PC-9 (cell line): ENCODE results near the gene NOL9. TPM values are rescaled to one million over a fixed set of nuclear protein-coding genes. Genes with fewer than 3 reads are reported as not detected.

Source experiments
- BruUV-seq: library from RNA; stranded (reverse); fragments of 400-500 nt; replicated peaks from 2 replicates; lab custom pipeline; 2021; lab: Mats Ljungman, UMichigan
- CTCF ChIA-PET: fragments of 300-600 bp; sonication (Branson Sonifier 250); formaldehyde crosslinking; loops from one replicate; lab custom pipeline; 2022; ENCODE audit warnings: antibody characterized with exemption; lab: Charles Lee
- POLR2A ChIA-PET: fragments of 300-600 bp; sonication (Branson Sonifier 250); formaldehyde crosslinking; loops from one replicate; lab custom pipeline; 2022; ENCODE audit warnings: antibody characterized with exemption; ENCODE audit not compliant: unreplicated experiment; lab: Charles Lee
- DNase-seq, 2 experiments: peaks; one replicate each; pipeline versions ENCODE4 v3.0.0 to v3.0.0-alpha.2; 2015 to 2022; ENCODE audit warnings: mixed read lengths in 1 of 2
- H2AFZ ChIP-seq: fragments of 200-600 bp; sonication (generic); 2 replicates; pipeline ENCODE4 v1.8.1; 2017; ENCODE audit warnings: antibody characterized with exemption
- H3F3A ChIP-seq: fragments of 200-600 bp; sonication (generic); 2 replicates; pipeline ENCODE4 v1.8.1; 2017; ENCODE audit warnings: antibody characterized with exemption, mild to moderate bottlenecking, low read depth; ENCODE audit not compliant: insufficient read depth
- H3K27ac ChIP-seq: fragments of 200-600 bp; sonication (generic); 2 replicates; pipeline ENCODE4 v1.6.1; 2016; ENCODE audit warnings: mixed run types
- H3K27me3 ChIP-seq: fragments of 200-600 bp; sonication (generic); 2 replicates; pipeline ENCODE4 v1.6.1; 2016; ENCODE audit warnings: low read depth, mixed run types; ENCODE audit not compliant: insufficient read depth
- H3K36me3 ChIP-seq: fragments of 200-600 bp; sonication (generic); 2 replicates; pipeline ENCODE4 v1.6.1; 2016; ENCODE audit warnings: low read depth, mixed run types
- H3K4me1 ChIP-seq: fragments of 200-600 bp; sonication (generic); replicated peaks from 2 replicates; pipeline ENCODE4 v1.6.1; 2016; ENCODE audit warnings: mixed run types; ENCODE audit not compliant: insufficient read depth
- H3K4me2 ChIP-seq: fragments of 200-600 bp; sonication (generic); 2 replicates; pipeline ENCODE4 v1.6.1; 2017; ENCODE audit warnings: mixed run types
- H3K4me3 ChIP-seq: fragments of 200-600 bp; sonication (generic); 2 replicates; pipeline ENCODE4 v1.6.1; 2016; ENCODE audit warnings: mixed run types
- H3K79me2 ChIP-seq: fragments of 200-600 bp; sonication (generic); 2 replicates; pipeline ENCODE4 v1.6.1; 2017; ENCODE audit warnings: low read depth, mixed run types
- H3K9me2 ChIP-seq: fragments of 200-600 bp; sonication (generic); 2 replicates; pipeline ENCODE4 v1.8.1; 2017; ENCODE audit warnings: mild to moderate bottlenecking; ENCODE audit not compliant: insufficient read depth
- H3K9me3 ChIP-seq: fragments of 200-600 bp; sonication (generic); 2 replicates; pipeline ENCODE4 v1.8.1; 2016; ENCODE audit warnings: low read depth; ENCODE audit not compliant: insufficient read depth
- H4K20me1 ChIP-seq: fragments of 200-600 bp; sonication (generic); 2 replicates; pipeline ENCODE4 v1.8.1; 2017; ENCODE audit not compliant: insufficient read depth
- EZH2 ChIP-seq: fragments of 200-600 bp; sonication (generic); IDR thresholded peaks from 2 replicates; pipeline ENCODE4 v1.8.0; 2017; ENCODE audit warnings: antibody characterized with exemption, low read depth
- intact Hi-C: fragments of 100-400 bp; cut with micrococcal nuclease; formaldehyde crosslinking; loops from one replicate; pipeline ENCODE4 v1.10.0; 2022; ENCODE audit not compliant: unreplicated experiment
- total RNA-seq: library from RNA; stranded (reverse); gene quantifications from 2 replicates; pipeline ENCODE4 v1.2.3, GENCODE V29; 2021
- TF ChIP-seq, protein P1 (sequence below): fragments of 200-600 bp; sonication (generic); conservative IDR thresholded peaks from 2 replicates; pipeline ENCODE4 v1.6.1; 2017; ENCODE audit warnings: mixed run types, antibody characterized with exemption, mild to moderate bottlenecking, moderate library complexity

The NOL9 gene
- total RNA-seq, 1 experiment from 2014 or later, result 28.4 TPM

DNA sequence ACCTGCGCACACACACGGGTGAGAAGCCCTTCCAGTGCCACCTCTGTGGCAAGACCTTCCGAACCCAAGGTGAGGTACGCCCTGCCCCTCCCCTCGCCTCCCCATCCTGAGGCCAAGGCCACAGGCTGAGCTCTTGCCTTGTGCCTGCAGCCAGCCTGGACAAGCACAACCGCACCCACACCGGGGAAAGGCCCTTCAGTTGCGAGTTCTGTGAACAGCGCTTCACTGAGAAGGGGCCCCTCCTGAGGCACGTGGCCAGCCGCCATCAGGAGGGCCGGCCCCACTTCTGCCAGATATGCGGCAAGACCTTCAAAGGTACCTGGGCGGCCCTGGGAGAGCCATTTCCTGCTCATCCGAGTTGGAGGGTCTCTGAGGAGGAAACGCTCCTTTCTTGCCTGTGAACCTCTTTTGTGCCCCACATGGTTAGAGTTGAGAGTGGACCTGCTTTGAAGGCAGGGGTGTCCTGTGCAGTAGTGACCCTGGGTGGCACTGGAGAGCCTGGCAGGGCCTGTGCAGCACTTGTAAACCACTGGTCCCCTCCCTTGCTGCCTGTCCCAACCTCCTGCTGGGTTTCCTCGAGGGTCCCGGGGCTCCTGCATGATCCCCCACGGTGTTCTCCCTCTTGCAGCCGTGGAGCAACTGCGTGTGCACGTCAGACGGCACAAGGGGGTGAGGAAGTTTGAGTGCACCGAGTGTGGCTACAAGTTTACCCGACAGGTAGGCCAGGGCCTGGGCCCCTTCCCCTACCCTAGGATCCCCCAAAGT lies 34.0 kb upstream of the NOL9 start:
- no peaks in the 10 kb centered on the region for H3K9me2 ChIP-seq
- no peaks in the 10 kb centered on the region for H3K4me1 ChIP-seq
- no peaks in the 10 kb centered on the region for H4K20me1 ChIP-seq
- no peak overlapping the region for H3K4me3 ChIP-seq
- CTCF ChIA-PET, result interaction anchor here (0.6 kb wide), 1 partner anchor 148 kb away, joined by 8 read pairs; no protein-coding TSS in a partner anchor
- H3K4me2 ChIP-seq, result no peak overlapping the region
- DNase-seq, result no peak
- H3K27ac ChIP-seq, result no peak overlapping the region
- H3K27me3 ChIP-seq, result no peaks in the 10 kb centered on the region
- H2AFZ ChIP-seq, result no peak overlapping the region
- BruUV-seq, result no TSS peak
- TF ChIP-seq EZH2, result no peak
- TF ChIP-seq, protein P1, sequence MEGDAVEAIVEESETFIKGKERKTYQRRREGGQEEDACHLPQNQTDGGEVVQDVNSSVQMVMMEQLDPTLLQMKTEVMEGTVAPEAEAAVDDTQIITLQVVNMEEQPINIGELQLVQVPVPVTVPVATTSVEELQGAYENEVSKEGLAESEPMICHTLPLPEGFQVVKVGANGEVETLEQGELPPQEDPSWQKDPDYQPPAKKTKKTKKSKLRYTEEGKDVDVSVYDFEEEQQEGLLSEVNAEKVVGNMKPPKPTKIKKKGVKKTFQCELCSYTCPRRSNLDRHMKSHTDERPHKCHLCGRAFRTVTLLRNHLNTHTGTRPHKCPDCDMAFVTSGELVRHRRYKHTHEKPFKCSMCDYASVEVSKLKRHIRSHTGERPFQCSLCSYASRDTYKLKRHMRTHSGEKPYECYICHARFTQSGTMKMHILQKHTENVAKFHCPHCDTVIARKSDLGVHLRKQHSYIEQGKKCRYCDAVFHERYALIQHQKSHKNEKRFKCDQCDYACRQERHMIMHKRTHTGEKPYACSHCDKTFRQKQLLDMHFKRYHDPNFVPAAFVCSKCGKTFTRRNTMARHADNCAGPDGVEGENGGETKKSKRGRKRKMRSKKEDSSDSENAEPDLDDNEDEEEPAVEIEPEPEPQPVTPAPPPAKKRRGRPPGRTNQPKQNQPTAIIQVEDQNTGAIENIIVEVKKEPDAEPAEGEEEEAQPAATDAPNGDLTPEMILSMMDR, result no peak
- H3K9me3 ChIP-seq, result no peaks in the 10 kb centered on the region
- H3K79me2 ChIP-seq, result no peaks in the 10 kb centered on the region
- POLR2A ChIA-PET, result no interaction called here
- no peaks in the 10 kb centered on the region for H3K36me3 ChIP-seq
- intact Hi-C loops, result no loop called here
- no peaks in the 10 kb centered on the region; the same call in 1 of the 2 replicates for H3F3A ChIP-seq

DNA sequence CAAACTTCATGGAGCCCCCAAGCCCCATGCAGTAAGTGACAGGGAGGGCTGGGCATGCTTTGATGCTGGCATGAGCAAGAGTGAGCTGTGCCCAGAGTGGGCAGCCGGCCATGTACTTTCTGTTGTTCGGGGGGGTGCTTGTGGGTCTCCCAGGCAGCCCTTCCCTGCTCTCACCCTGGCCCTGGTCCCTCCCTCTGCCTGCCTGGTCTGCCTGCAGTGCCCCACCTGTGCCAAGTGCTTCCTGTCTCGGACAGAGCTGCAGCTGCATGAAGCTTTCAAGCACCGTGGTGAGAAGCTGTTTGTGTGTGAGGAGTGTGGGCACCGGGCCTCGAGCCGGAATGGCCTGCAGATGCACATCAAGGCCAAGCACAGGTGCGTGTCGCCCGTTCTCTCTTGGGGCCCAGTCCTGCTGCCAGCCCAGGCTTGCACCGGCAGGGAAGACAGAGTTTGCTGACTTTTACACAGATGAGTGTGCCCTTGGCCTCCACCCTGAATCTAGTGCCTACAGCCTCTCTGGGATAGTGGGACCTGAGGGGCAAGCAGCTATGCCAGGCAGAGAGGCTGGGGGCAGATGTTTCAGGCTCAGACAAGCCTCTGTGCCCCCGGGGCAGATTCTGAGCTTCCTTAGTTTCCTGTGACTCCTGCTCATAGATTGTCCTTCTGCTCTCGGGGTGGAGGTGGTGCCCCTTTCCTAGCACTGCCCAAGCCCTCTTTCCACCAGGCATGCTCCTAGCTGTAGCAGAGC lies 33.1 kb upstream of the NOL9 start:
- ChIA-PET CTCF (no interaction called here), POLR2A (no interaction called here)
- no peak overlapping the region for H3K27ac ChIP-seq
- H3K4me2 ChIP-seq, result no peak overlapping the region
- no peaks in the 10 kb centered on the region for H3K79me2 ChIP-seq
- H4K20me1 ChIP-seq, result no peaks in the 10 kb centered on the region
- H3K4me3 ChIP-seq, result no peak overlapping the region
- H3F3A ChIP-seq, result no peaks in the 10 kb centered on the region; the same call in 1 of the 2 replicates
- intact Hi-C loops, result no loop called here
- TF ChIP-seq, protein P1, result no peak
- no peak for TF ChIP-seq EZH2
- no peaks in the 10 kb centered on the region for H3K9me2 ChIP-seq
- H2AFZ ChIP-seq, result no peak overlapping the region
- H3K36me3 ChIP-seq, result no peaks in the 10 kb centered on the region
- H3K4me1 ChIP-seq, result no peaks in the 10 kb centered on the region
- no peak for DNase-seq
- no peaks in the 10 kb centered on the region for H3K27me3 ChIP-seq
- no peaks in the 10 kb centered on the region for H3K9me3 ChIP-seq
- BruUV-seq, result no TSS peak

DNA sequence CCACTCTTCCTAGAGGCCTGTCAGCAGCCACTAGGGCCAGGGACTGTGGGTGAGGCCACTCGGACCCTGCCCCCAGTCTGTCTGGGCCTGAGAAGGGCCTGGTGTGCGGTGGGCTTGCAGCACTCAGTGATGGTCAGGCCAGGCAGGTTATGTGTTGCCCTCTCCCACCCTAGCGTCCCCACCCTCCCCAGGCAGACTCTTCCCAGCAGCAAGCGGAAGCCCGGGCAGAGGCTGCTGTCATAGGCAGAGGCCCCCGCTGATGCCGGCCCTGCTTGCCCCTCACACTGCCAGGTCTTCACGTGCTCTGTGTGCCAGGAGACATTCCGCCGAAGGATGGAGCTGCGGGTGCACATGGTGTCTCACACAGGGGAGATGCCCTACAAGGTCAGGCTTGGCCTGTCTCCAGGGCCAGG lies 32.1 kb upstream of the NOL9 start:
- H3K36me3 ChIP-seq, result no peaks in the 10 kb centered on the region
- H4K20me1 ChIP-seq, result no peaks in the 10 kb centered on the region
- BruUV-seq, result no TSS peak

More for the DNA sequence above, 32.1 kb upstream of the NOL9 start:
- no peaks in the 10 kb centered on the region for H3K79me2 ChIP-seq
- H3K27ac ChIP-seq, result no peak overlapping the region
- no peaks in the 10 kb centered on the region; the same call in 1 of the 2 replicates for H3F3A ChIP-seq
- H3K4me2 ChIP-seq, result no peak overlapping the region
- TF ChIP-seq, protein P1, result no peak
- TF ChIP-seq EZH2, result no peak
- H3K9me2 ChIP-seq, result no peaks in the 10 kb centered on the region
- CTCF ChIA-PET, result no interaction called here
- H3K27me3 ChIP-seq, result no peaks in the 10 kb centered on the region
- DNase-seq, result no peak
- H3K9me3 ChIP-seq, result no peaks in the 10 kb centered on the region
- POLR2A ChIA-PET, result no interaction called here
- no peak overlapping the region for H2AFZ ChIP-seq
- intact Hi-C loops, result no loop called here
- no peaks in the 10 kb centered on the region for H3K4me1 ChIP-seq
- H3K4me3 ChIP-seq, result no peak overlapping the region
